C4-2B (cell line): ENCODE results near the gene RNU1-4.
"Not testable (repeated sequence)": the region's sequence is repeated elsewhere in the genome, so short reads cannot be mapped to it uniquely, and the experiment has no call there.

Experiments used
- CTCF ChIP-seq: fragments of 450-650 bp; conservative IDR thresholded peaks from 2 replicates; pipeline ENCODE4 v1.5.1; 2017; ENCODE audit warnings: mild to moderate bottlenecking
- ZFX ChIP-seq: fragments of 450-650 bp; IDR thresholded peaks from 2 replicates; pipeline ENCODE4 v1.6.1; 2017

GRCh38 chr1:16776248-16776647, 35.9 kb downstream of the RNU1-4 start:
- not testable (repeated sequence) for TF ChIP-seq CTCF, ZFX
